SU-DHL-6 (cell line): ENCODE data around the gene NPFFR1.

Experiments used
- H2AFZ ChIP-seq: fragments of 200-600 bp; sonication (generic); 2 replicates; pipeline ENCODE4 v1.6.1; 2014; ENCODE audit warnings: low read depth, mild to moderate bottlenecking, moderate library complexity, mixed read lengths, antibody characterized with exemption, low read length; ENCODE audit not compliant: severe bottlenecking
- H3F3A ChIP-seq: fragments of 200-600 bp; shearing (Covaris generic); 2 replicates; pipeline ENCODE4 v1.6.0; 2016; ENCODE audit warnings: antibody characterized with exemption, mild to moderate bottlenecking; ENCODE audit not compliant: insufficient read depth
- H3K27ac ChIP-seq: fragments of 200-600 bp; sonication (generic); 2 replicates; pipeline ENCODE4 v1.5.1; 2016; ENCODE audit warnings: low read depth, mild to moderate bottlenecking, low read length, moderate library complexity, mixed read lengths
- H3K27me3 ChIP-seq: fragments of 200-600 bp; sonication (generic), shearing (Covaris generic); 2 replicates; pipeline ENCODE4 v1.6.0; 2014; ENCODE audit warnings: mild to moderate bottlenecking, low read length
- H3K36me3 ChIP-seq: fragments of 200-600 bp; sonication (generic); 2 replicates; pipeline ENCODE4 v1.6.1; 2014; ENCODE audit warnings: mild to moderate bottlenecking, low read length, mixed read lengths
- H3K4me2 ChIP-seq: fragments of 300-600, 200-600 bp; shearing (Covaris generic), sonication (generic); 2 replicates; pipeline ENCODE4 v1.6.0; 2014; ENCODE audit warnings: low read length, low read depth, mild to moderate bottlenecking; ENCODE audit not compliant: poor library complexity, severe bottlenecking
- H3K4me3 ChIP-seq: fragments of 200-600 bp; sonication (generic); 2 replicates; pipeline ENCODE4 v1.5.1; 2014; ENCODE audit warnings: antibody characterized with exemption, low read length, mild to moderate bottlenecking, mixed read lengths; ENCODE audit not compliant: insufficient read depth, poor library complexity, severe bottlenecking
- H3K79me2 ChIP-seq: fragments of 200-600 bp; sonication (generic); 2 replicates; pipeline ENCODE4 v1.6.1; 2014; ENCODE audit warnings: mild to moderate bottlenecking, low read length, moderate library complexity; ENCODE audit not compliant: insufficient read depth
- H3K9ac ChIP-seq: fragments of 200-600 bp; sonication (generic); 2 replicates; pipeline ENCODE4 v1.7.0; 2014; ENCODE audit warnings: mild to moderate bottlenecking, low read length
- H3K9me2 ChIP-seq: fragments of 200-600 bp; sonication (generic); replicated peaks from 2 replicates; pipeline ENCODE4 v1.6.1; 2014; ENCODE audit warnings: low read length; ENCODE audit not compliant: insufficient read depth
- H3K9me3 ChIP-seq: fragments of 200-600 bp; sonication (generic); 2 replicates; pipeline ENCODE4 v1.6.1; 2014; ENCODE audit warnings: low read length, mixed read lengths; ENCODE audit not compliant: insufficient read depth
- H4K20me1 ChIP-seq: fragments of 200-600 bp; sonication (generic); 2 replicates; pipeline ENCODE4 v1.6.1; 2014; ENCODE audit warnings: low read depth, mild to moderate bottlenecking, antibody characterized with exemption, low read length, moderate library complexity, mixed read lengths
- EZH2phosphoT487 ChIP-seq: fragments of 200-600 bp; sonication (generic), shearing (Covaris generic); conservative IDR thresholded peaks from 2 replicates; pipeline ENCODE4 v1.6.1; 2018; ENCODE audit warnings: mild to moderate bottlenecking, antibody characterized with exemption, low read length, moderate library complexity, mixed read lengths
- TF ChIP-seq, protein P1 (sequence below): fragments of 200-600 bp; sonication (generic); IDR thresholded peaks from one replicate; pipeline ENCODE4 v1.5.1; 2017; ENCODE audit warnings: antibody characterized with exemption, mild to moderate bottlenecking, low read length, moderate library complexity; ENCODE audit not compliant: insufficient read depth, poor library complexity, severe bottlenecking

Gene NPFFR1

DNA sequence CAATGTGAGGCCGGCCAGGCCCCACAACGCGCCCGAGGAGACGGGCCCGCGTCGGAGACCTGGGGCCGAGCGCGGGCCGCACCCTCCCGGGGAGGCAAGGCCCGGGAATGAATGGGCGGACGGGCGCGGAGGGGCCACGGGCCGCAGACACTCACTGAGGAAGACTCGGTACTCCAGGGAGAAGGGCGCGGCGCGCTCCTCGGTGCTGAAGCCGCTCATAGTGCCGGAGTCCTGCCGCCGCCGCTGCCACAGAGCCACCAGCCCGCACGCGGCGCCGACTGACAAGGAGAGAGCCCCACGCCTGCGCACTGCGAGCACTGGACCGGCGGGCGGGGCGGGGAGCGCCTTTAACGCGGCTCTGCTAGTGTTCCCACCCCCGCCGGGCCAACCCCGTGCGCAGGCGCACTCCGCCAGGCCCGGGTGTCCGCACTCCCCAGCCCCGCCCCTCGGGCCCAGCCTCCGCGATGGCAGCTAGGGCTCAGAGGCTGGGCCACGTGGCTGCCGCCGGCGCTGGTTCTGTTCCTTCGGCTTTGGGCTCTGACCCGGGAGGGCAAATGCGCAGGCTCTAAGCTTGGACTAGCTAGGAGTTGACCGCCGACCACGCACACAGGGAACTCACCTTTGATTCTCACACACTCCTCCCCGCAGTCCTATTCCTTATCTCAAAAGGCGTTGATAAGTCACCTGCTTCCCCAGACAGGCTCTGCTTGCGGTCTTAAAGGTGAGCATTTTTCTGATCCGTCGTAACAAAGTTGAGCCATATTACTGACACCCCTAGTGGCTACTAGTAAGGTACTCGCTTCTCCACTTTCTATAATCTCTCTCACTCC lies 50.5 kb downstream of the NPFFR1 start, which contains the start of gene PPA1:
TSS of gene PPA1 (minus strand) at position 321 of the 830 bp plus-strand sequence. CDS start at position 219, 102 bp downstream.
- Histone ChIP-seq H3K9ac (peak within 1 kb of the TSS; percentile 97), H4K20me1 (no peaks in the 10 kb centered on the region; the same call in 1 of the 2 replicates), H3K79me2 (peaks cover 48% of the 10 kb centered on the region), H3F3A (peaks cover 10% of the 10 kb centered on the region; the same call in 1 of the 2 replicates), H3K4me2 (peak within 1 kb of the TSS; percentile 89), H3K4me3 (peak within 1 kb of the TSS; percentile 92), H3K36me3 (peaks cover 14% of the 10 kb centered on the region), H3K9me3 (no peaks in the 10 kb centered on the region), H3K27me3 (no peaks in the 10 kb centered on the region), H3K27ac (peak within 1 kb of the TSS; percentile 51), H3K9me2 (no peaks in the 10 kb centered on the region), H2AFZ (peak within 1 kb of the TSS; percentile 70)
- TF ChIP-seq, protein P1, sequence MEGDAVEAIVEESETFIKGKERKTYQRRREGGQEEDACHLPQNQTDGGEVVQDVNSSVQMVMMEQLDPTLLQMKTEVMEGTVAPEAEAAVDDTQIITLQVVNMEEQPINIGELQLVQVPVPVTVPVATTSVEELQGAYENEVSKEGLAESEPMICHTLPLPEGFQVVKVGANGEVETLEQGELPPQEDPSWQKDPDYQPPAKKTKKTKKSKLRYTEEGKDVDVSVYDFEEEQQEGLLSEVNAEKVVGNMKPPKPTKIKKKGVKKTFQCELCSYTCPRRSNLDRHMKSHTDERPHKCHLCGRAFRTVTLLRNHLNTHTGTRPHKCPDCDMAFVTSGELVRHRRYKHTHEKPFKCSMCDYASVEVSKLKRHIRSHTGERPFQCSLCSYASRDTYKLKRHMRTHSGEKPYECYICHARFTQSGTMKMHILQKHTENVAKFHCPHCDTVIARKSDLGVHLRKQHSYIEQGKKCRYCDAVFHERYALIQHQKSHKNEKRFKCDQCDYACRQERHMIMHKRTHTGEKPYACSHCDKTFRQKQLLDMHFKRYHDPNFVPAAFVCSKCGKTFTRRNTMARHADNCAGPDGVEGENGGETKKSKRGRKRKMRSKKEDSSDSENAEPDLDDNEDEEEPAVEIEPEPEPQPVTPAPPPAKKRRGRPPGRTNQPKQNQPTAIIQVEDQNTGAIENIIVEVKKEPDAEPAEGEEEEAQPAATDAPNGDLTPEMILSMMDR: no peak
- no peak for TF ChIP-seq EZH2phosphoT487

DNA sequence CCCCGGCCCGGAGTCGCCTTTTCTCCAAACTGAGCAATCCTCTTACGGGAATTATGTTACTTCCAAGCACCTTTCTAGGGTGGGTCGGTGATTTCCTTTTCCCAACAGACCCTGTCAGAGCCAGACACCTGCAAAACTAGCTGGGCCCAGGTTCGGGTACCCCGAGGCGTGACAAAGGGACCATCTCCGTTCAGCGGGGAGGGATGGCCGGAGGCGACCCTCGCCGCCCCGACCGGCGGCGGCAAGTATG lies 51.0 kb downstream of the NPFFR1 start:
- Histone ChIP-seq H3K79me2 (peaks cover 53% of the 10 kb centered on the region), H2AFZ (peak overlapping the region; percentile 45), H3K9ac (peak overlapping the region; percentile 97)

DNA sequence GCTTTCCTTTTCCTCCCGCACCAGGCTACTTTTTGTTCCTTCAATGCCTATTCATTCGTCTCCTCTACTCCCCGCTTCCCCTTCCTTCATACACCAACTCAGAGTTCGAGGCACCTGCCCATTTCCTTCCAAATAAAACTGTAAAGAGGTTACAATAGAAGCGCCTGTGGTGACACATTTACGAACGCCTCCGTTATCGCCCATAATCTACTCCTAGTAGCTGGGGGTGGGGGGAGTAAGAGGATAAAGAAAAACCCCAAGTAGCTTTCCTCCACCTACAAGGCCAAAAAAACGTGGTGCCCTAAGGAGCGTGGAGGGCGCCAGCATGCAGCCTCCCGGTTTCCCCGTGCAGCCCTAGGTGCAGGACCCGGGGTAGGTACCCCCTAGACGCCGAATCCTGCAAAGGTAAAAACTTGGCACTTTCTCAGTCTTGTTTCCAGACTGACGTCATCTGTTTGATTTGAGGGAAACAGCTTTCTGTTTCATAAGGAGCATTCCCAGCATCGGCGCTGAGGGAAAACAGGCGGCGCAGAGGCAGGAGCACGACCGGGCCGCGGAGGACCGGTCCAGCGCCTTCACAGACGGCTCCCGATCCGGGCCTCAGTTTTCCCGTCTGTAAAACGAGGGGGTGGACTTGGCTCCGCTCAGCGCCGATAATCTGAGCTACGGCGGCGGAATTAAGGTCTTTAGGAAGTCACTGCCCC lies 51.5 kb downstream of the NPFFR1 start:
- peaks cover 10% of the 10 kb centered on the region; the same call in 1 of the 2 replicates for H3F3A ChIP-seq
- H3K27ac ChIP-seq: peak overlapping the region; percentile 49; the same call in 1 of the 2 replicates
- no peak for TF ChIP-seq EZH2phosphoT487
- TF ChIP-seq, protein P1: no peak
- peak overlapping the region; percentile 89 for H3K4me2 ChIP-seq
- H2AFZ ChIP-seq: peak overlapping the region; percentile 45
- peak overlapping the region; percentile 92 for H3K4me3 ChIP-seq
- no peaks in the 10 kb centered on the region for H3K27me3 ChIP-seq
- H4K20me1 ChIP-seq: no peaks in the 10 kb centered on the region; the same call in 1 of the 2 replicates
- H3K9me3 ChIP-seq: no peaks in the 10 kb centered on the region
- peak overlapping the region; percentile 97 for H3K9ac ChIP-seq
- H3K9me2 ChIP-seq: no peaks in the 10 kb centered on the region
- peaks cover 58% of the 10 kb centered on the region for H3K79me2 ChIP-seq
- H3K36me3 ChIP-seq: peaks cover 17% of the 10 kb centered on the region

More for the DNA sequence above, 51.0 kb downstream of the NPFFR1 start:
- H3K9me2 ChIP-seq: no peaks in the 10 kb centered on the region
- H3K4me3 ChIP-seq: peak overlapping the region; percentile 92
- peak overlapping the region; percentile 49 for H3K27ac ChIP-seq
- peaks cover 17% of the 10 kb centered on the region for H3K36me3 ChIP-seq
- H3K4me2 ChIP-seq: peak overlapping the region; percentile 89
- peaks cover 10% of the 10 kb centered on the region; the same call in 1 of the 2 replicates for H3F3A ChIP-seq
- no peaks in the 10 kb centered on the region for H3K9me3 ChIP-seq
- TF ChIP-seq EZH2phosphoT487: no peak
- TF ChIP-seq, protein P1: no peak
- H3K27me3 ChIP-seq: no peaks in the 10 kb centered on the region
- no peaks in the 10 kb centered on the region; the same call in 1 of the 2 replicates for H4K20me1 ChIP-seq
